ENCODE data around the gene BLTP3A.

- no peak for TF ChIP-seq POLR2A (IDR thresholded peaks at IDR 0.05; ENCODE audit: low read depth)
- TF ChIP-seq, protein P1, sequence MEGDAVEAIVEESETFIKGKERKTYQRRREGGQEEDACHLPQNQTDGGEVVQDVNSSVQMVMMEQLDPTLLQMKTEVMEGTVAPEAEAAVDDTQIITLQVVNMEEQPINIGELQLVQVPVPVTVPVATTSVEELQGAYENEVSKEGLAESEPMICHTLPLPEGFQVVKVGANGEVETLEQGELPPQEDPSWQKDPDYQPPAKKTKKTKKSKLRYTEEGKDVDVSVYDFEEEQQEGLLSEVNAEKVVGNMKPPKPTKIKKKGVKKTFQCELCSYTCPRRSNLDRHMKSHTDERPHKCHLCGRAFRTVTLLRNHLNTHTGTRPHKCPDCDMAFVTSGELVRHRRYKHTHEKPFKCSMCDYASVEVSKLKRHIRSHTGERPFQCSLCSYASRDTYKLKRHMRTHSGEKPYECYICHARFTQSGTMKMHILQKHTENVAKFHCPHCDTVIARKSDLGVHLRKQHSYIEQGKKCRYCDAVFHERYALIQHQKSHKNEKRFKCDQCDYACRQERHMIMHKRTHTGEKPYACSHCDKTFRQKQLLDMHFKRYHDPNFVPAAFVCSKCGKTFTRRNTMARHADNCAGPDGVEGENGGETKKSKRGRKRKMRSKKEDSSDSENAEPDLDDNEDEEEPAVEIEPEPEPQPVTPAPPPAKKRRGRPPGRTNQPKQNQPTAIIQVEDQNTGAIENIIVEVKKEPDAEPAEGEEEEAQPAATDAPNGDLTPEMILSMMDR (IDR thresholded peaks at IDR 0.05), result no peak
- no peak for TF ChIP-seq POLR2AphosphoS5 (IDR thresholded peaks at IDR 0.05)
- no peak for TF ChIP-seq EP300 (IDR thresholded peaks at IDR 0.05)
These were observed 23.7 kb upstream of the BLTP3A start for GRCh38 chr6:34768148-34768547.

Data from esophagus muscularis mucosa (tissue), 4 donors.